Measurements from ENCODE around the gene VSIG8.

- no peak for TF ChIP-seq ARNT (IDR thresholded peaks at IDR 0.05)
- no peak for TF ChIP-seq BHLHE40 (IDR thresholded peaks at IDR 0.05; ENCODE audit: borderline replicate concordance)
- TF ChIP-seq ZNF384 (IDR thresholded peaks at IDR 0.05) = no peak
- no peak for TF ChIP-seq HDGF (IDR thresholded peaks at IDR 0.05; ENCODE audit: borderline replicate concordance)
- TF ChIP-seq FOXK2 (IDR thresholded peaks at IDR 0.05) = no peak
- TF ChIP-seq SP1 (IDR thresholded peaks at IDR 0.05) = no peak
- no peak for TF ChIP-seq ELF4 (IDR thresholded peaks at IDR 0.05)
- TF ChIP-seq TARDBP (IDR thresholded peaks at IDR 0.05) = no peak
- TF ChIP-seq NFRKB (IDR thresholded peaks at IDR 0.05) = no peak
- TF ChIP-seq CTBP1 (IDR thresholded peaks at IDR 0.05; ENCODE audit: borderline replicate concordance) = no peak
- no peak for TF ChIP-seq FOXM1 (IDR thresholded peaks at IDR 0.05; ENCODE audit: borderline replicate concordance)
- no peak for TF ChIP-seq FOXA1 (IDR thresholded peaks at IDR 0.05)
- no peak for TF ChIP-seq L3MBTL2 (conservative IDR thresholded peaks at IDR 0.05)
- no peak for TF ChIP-seq SUZ12 (IDR thresholded peaks at IDR 0.05)
Observed at GRCh38 chr1:159828581-159829272, 33.7 kb downstream of the VSIG8 start.
